Measurements from ENCODE around the gene CARHSP1.

GRCh38 chr16:8868416-8869211, at the start of gene CARHSP1:
- TF ChIP-seq CTCF (IDR thresholded peaks at IDR 0.05) = no peak
- no peak for TF ChIP-seq EP300 (IDR thresholded peaks at IDR 0.05)
